Activated naive CD8-positive, alpha-beta T cell treated with anti-CD3 and anti-CD28 coated beads, Interleukin-2, amount 50 U/mL, for 16 hours (primary cell): ENCODE data around the gene ADIPOR2.

ENCODE experiments used
- DNase-seq: peaks from one replicate; pipeline ENCODE4 v3.0.0-alpha.2; 2020; ENCODE audit warnings: low read depth, low spot score

The ADIPOR2 gene

GRCh38 chr12:1829306-1829900 lies 138.5 kb downstream of the ADIPOR2 start:
- no peak for DNase-seq

- no peak for DNase-seq
Observed at GRCh38 chr12:1830401-1830845, 139.6 kb downstream of the ADIPOR2 start.

- DNase-seq: no peak
Observed at GRCh38 chr12:1830981-1831963, 140.4 kb downstream of the ADIPOR2 start.

GRCh38 chr12:1832801-1833595 lies 142.1 kb downstream of the ADIPOR2 start:
- no peak for DNase-seq

- DNase-seq: no peak
Observed at GRCh38 chr12:1833596-1834028, 142.7 kb downstream of the ADIPOR2 start.

- no peak for DNase-seq
Observed at GRCh38 chr12:1834186-1834925, 143.5 kb downstream of the ADIPOR2 start.

- no peak for DNase-seq
Observed at GRCh38 chr12:1835211-1836131, 144.6 kb downstream of the ADIPOR2 start.

GRCh38 chr12:1836241-1836803 lies 145.5 kb downstream of the ADIPOR2 start:
- no peak for DNase-seq

GRCh38 chr12:1836854-1837421 lies 146.1 kb downstream of the ADIPOR2 start:
- no peak for DNase-seq

- no peak for DNase-seq
Observed at GRCh38 chr12:1837541-1838204, 146.8 kb downstream of the ADIPOR2 start.
